AG20443 (cell line): Measurements from ENCODE around the gene TBC1D16.
"Not testable (repeated sequence)": the region's sequence is repeated elsewhere in the genome, so short reads cannot be mapped to it uniquely, and the experiment has no call there.

Experiments used
- DNase-seq: peaks from one replicate; pipeline ENCODE4 v3.0.0; 2012; ENCODE audit warnings: low spot score, mixed read lengths

Gene TBC1D16

DNA sequence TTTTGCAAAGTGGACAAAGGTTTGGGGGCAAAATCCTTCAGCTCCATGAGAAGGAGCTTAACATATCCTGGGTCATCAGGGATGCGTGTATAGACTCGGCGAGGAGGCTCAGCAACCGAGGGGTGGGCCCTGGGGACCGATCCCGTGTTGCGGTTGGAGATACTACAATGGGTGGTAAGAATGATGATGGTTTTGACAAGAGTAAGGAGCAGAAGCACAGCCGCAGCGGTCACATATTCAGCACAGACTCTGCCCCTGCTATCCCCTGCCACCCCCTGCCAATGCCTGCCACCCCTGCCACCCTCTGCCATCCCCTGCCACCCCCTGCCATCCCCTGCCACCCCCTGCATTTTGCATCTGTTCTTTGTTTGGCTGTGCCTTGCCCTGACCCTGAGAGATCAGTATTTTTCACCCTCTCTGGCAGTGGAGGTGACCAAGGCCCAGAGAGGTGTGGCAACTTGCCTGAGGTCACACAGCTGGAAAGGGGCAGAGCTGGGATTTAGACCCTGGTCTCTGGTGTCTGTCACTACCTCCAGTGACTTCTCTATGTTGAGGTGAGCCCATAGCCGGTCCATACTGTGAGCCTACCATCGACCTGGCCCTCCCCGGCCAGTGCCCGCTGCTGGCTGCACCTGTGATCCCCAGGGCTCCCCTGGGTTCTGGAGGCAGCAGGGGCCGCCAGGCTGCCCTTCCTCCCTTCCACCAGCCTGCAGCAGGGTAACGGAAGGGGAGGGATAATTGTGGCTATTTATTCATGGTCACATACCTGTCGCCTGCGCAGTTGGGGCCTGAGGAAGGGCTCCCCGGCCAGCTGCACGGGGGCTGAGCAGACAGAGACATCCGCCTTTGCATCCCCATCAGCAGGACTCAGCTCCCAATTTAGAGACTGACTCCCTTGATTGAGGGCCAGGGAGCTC is 121.5 kb downstream of the TBC1D16 start:
- DNase-seq, result no peak

DNA sequence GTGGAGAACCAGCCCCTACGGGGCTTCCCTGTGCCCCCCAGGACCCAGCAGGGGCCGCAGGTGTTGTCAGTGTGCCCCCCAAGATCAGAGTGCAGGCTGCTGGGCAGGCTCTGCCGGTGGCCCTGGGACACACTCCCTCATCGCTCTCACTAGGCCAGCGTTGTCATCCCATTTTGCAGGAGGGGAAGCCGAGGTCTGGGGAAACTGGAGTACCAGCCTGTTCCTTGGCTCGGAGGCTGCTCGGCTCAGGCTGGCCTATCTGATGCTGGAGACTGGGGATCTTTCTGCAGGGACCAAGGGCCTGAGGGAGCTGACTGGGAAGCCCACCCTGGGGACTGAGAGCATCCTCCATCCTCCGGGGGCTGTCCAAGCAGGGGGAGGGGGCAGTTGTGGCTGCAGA is 122.2 kb downstream of the TBC1D16 start:
- DNase-seq, result no peak

DNA sequence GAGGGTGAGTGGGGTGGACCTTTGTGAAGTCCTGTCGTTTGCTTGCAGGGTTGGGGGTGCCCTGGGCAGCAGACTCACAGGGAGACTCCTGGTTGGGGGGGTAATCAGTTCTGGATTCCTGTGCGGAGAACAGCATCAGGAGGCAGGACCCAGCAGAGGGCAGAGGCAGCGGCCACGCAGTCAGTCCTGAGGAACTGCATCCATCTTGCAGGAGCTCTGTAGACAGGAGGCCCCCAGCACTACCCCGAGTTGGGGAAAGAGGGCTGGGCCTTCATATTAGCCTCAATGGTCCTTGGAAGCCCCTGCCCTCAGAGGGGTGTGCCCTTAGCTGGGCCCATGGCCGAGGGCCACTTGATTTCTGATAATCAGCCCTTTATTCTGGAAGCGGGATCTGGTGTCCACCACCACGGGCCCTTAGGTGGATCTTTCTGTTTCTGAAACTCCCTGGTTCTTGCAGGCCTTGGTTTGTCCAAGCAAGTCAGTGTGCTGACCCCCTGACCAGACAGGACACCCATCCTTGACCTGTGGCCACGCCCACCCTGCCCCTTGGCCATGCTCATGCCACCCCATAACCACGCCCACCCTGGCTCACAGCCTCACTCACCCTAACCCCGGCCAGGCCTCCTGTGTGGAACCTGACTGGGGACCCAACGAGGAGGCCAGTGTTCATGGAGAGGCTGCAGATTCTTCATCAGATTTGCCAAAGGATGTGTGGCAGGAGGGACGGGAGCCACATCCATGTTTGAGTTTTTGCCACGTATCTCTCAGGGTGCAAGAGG is 122.9 kb downstream of the TBC1D16 start:
- no peak for DNase-seq

DNA sequence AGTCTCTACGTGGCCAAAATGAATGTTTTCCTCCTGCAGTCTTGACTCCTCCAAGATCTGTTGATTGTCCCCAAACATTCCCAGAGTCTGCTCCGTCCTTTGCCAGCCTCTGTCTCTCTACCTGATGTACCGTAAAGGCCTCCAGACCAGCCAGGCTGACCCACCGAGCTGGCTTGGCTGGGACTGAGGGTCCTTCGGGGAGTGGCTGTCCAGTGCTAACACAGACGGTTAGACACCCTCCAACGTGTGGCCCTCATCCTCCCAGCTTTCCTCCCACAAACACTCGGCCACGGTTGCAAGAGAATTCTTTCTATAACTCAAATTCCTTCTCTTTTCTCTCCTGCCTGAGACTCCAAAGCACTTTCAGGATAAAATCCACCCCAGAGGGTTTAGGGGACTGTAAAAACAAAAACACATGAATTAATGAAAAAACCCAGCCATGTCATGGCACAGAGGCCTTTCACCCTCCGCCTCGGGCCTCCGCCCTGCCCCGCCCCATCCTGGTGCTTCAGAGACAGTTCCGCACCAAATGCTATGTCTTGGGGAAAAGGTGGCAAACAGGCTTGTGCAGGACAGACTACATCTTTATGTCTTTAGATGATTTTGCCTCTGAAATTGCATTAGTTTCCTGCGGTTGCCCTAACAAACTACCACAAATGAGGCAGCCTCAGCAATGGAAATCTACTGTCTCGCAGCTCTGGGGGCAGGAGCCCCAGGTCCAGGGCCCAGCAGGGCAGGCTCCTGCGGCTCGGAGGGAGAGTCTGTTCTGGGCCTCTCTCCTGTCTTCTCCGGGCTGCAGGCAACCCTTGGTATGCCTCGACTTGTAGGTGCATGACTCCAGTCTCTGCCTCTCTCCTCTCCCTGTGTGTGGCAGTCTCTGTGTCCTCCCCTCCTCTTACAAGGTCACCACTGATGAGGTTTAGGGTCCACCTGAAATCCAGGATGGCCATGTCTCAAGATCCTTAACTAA is 124.0 kb downstream of the TBC1D16 start:
- DNase-seq, result no peak

DNA sequence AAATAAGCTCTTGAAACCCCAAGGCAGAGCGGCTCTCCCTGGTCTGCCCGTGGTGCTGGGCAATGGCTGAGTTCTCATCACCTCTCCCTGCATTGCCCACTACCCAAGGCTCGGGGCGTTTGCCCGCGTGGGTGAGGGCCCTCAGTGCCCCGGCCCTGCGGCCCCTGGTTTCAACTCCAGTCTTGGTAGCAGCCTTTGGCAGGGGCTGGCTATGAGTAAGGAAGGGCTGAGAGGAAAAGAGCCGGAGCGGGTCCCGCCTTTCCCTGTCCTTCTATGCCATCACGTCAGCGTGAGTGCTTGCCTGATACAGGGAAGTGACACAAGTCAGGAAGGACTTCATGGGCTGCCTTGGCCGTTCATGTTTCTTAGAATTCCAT is 124.7 kb downstream of the TBC1D16 start:
- no peak for DNase-seq

DNA sequence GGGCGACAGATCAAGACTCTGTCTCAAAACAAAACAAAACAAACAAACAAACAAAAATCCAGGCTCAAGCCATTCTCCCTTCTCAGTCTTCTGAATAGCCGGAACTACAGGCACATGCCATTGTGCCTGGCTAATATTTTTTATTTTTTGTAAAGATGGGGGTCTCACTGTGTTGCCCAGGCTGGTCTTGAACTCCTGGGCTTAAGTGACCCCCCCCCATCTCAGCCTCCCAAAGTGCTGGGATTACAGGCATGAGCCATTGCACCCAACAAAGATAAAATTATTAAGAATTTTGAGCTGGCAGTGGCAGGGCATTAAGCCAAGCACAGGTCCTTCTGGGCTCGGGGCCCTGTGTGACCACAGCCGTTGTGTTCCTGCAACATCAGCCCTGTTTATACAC is 126.6 kb downstream of the TBC1D16 start:
- no peak for DNase-seq

DNA sequence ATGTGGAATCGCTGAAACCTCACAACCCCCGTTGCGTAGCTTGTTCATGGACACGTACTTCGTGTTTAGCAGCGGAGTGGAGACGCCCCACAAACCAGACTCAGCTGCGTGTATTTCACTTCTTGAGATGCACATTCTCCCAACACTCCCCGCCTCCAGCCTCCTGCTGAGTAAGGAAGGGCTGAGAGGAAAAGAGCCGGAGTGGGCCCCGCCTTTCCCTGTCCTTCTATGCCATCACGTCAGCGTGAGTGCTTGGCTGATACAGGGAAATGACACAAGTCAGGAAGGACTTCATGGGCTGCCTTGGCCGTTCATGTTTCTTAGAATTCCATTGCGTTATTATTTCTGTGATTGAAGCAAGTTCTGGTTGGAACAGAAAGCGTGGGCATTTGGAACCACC is 127.8 kb downstream of the TBC1D16 start:
- DNase-seq, result peak; percentile 70

DNA sequence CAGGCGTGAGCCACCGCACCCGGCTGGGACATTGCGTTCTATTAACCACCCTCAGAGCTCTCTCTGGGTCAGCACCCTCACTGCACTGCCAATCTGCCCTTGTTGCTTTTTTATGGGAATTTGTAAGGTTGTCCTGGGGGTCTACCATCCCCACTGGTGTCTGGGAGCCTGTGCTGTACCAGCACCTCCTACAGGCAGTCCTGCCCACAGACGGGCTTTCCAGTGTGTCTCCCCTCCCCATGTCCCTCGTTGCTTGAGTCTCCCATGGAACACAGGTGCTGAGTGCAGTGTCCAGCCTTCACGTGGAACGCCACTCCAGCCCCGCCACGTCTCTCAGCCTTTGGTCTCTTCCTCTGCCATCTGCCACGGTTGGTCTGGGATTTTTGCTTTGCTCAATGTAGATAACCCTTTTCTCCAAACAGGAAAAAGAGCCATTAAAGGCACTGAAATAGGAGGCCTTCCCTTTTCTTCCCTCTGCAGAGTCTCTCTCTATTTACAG is 128.4 kb downstream of the TBC1D16 start:
- no peak for DNase-seq

DNA sequence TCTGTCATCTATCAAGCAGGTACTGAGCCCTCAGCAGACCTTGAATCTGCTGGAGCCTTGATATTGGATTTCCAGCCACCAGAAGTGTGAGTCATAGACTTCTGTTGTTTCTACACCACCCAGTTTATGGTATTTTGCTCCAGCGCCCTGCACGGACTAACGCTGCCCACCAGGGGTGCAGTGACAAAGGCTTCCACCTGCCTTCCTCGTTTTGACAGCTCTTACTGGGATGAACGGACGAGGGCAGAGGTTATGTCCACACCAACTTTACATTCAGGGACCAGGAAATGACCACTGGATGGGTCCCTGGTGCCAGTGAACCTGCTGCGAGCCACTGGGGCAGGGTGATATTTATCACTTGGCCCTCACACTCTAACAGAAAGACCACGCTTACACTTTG is 129.8 kb downstream of the TBC1D16 start:
- DNase-seq, result no peak

DNA sequence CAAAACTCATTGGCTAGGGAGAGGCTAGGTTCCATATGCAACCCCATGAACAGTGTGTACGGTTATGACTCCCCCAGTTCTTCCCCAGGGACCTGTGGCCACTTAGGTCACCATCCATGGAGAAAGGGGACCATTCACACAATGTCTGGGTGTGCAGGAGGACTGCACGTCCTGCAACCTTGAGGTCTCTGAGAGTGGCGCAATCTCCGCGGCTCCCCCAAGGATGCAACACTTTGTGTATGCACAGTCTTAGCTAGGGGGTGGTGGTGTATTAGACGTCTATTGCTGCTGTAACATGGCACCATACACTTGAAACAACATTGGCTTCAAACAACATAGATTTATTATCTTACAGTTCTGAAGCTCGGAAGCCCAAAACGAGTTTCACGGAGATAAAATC is 130.8 kb downstream of the TBC1D16 start:
- no peak for DNase-seq

DNA sequence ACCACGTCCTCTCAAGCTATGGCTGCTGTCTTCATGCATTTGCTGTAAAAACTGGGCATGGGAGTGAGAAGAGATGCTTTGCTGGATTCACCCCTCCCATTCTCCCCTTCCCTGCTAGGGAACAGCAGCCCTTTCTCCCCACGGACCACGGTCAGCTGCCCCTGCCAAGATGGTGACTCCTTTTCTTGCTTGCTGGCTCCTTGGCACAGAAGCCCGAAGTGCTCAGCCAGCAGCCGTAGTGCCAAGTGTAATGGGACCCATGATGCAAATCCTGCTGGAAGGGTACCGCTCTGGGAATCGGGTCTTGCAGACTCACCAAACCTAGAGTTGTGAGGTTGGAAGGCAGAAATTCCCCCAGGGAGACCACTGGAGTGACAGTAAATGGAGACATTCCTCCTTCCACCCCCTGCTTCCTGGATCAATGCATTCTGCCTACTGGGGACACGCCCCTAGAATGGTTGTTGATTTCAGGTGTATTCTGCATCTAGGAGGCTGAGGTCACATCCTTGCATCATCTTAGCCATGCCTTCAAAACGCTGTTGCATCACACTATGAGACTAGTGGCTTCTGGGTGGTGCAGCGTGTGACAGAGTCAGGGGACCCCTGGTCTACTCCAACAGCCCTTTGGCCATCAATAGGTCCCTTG is 133.4 kb downstream of the TBC1D16 start:
- no peak for DNase-seq

DNA sequence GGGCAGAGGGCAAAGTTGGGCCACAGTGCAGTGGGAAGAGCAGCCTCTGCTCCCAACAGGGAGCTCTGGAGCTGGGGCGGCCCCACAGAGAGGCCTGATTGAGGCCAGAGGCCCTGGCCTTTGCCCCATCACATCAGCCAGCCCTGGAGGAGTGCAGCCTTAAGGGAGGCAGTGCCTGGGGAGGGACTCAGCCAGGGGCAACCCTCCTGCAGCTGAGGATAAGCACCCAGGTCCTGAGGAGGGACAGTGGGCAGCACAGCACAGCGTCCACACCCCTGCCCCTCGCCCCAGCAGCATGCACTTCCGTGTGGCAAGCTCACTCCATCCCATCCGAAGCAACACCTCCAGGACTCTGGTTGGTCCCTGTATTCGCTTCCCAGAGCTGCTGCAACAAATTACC is 134.5 kb downstream of the TBC1D16 start:
- no peak for DNase-seq

DNA sequence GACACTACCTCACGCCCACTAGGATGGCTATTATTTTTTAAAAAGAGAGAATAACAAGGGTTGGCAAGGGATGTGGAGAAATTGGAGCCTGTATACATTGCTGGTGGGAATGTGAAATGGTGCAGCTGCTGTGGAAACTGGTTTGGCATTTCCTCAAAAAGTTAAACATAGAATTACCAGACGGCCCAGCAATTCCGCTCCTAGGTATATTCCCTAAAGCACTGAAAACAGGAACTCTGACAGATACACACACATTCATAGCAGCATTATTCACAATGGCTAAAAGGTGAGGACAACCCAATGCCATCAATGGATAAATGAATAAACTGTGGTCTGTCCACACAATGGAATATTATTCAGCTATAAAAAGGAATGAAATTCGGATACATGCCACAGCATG is 136.1 kb downstream of the TBC1D16 start:
- DNase-seq, result no peak

DNA sequence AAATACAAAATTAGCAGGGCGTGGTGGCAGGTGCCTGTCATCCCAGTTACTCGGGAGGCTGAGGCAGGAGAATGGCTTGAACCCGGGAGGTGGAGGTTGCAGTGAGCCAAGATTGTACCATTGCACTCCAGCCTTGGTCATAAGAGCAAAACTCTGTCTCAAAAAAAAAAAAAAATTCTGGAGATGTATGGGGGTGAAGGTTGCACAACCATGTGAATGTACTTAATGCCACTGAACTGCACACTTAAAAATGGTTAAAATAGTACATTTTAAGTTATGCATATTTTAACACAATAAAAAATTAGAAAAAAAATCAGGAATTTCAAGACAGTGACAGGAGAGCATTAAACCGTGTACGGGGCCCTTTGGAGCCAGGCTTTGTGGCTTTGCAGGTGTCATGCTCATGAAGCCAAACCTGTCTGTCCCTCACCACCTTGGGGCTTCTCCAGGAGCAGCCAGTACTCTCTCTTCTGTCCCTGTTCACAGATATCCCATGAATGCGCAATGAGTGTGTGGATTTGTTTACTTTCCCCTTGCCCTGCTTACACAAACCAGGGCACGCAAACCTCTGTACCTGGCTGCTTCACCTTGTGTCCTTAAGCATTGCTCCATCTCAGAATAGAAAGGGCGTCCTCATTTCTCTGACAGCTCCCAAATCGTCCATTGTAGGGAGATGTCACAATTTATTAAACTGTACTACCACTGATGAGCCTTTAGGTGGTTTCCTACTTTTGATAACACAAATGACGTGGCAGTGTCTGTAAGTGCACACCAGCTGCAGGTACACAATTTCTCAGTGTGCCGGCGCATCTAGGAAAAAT is 138.2 kb downstream of the TBC1D16 start:
- no peak for DNase-seq

DNA sequence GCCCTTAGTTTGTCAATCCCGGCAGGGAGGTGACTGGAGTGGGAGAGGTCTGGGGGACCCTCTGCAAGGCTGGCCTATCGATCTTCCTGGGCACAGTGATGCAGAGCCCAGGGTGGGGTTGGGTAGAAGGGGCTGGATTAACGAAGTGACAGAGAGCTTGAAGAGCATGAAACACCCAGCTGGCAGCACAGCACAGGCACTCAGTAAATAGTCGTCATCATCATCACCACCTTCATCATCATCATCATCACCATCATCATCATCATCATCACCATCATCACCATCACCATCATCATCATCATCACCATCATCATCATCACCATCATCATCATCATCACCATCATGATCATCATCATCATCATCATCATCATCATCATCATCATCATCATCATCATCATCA is 142.2 kb downstream of the TBC1D16 start:
- not testable (repeated sequence) for DNase-seq

DNA sequence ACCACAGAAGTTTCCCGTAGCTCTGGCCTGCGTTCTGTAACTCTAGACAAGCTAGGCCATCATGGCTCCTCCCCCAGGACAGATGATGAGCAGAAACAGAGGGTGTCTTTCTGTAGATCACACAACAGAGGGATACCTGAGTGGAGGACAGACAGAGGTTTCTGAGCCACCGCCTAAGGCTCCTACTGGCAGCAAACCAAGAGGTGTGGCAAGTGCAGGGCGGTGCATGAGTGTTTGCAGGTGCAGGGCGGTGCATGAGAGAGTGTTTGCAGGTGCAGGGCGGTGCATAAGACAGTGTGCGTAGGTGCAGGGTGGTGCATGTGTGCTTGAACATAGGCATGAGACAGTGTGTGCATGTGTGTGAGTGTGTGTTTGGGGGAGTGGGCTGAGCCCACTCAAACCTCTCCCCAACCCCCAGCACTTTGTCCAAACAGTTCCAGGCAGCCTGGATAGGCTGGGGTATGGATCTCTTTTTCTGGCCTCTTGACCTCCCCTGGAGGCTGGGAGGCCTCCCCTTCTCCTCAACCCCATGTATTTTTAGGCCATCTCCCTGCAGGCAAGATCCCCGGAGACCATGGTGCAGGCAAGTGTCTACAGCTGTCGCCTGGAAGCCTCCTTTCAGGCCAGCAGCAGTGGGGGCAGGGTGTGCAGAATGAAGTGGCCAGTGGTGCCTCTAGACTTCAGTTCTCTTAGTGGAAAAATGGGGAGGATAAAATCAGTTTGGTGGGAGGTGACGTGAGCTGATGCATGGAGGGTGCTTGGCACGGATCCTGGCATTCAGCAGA is 143.0 kb downstream of the TBC1D16 start:
- DNase-seq, result no peak

DNA sequence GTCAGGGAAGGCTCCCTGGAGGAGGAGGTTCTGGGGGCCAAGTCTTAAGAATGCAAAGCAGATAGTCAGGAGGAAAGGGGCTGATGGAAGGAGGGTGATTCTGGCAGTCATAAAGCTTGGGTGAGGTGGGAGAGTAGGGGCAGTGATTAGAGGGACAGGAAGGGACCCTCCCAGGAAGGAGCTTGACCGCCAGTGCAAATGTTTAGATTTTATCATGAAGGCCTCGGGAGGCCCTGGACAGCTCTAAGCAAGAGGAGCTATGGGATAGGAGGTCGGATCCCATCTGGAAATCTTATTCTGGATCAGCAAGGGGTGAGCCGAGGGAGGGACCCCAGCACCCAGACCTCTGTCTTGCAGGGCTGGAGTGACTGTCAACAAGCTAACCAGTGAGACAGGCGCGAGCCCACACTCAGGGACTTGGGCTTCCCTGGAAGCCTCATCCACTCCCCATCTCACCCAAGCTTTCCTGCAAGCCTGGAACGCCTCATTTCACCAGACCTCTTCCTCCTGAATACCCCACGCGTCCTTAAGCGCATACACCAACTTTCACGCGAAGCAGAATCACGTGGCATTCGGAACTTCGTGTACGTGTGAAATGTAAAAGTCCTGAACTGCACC is 144.4 kb downstream of the TBC1D16 start:
- DNase-seq, result no peak

DNA sequence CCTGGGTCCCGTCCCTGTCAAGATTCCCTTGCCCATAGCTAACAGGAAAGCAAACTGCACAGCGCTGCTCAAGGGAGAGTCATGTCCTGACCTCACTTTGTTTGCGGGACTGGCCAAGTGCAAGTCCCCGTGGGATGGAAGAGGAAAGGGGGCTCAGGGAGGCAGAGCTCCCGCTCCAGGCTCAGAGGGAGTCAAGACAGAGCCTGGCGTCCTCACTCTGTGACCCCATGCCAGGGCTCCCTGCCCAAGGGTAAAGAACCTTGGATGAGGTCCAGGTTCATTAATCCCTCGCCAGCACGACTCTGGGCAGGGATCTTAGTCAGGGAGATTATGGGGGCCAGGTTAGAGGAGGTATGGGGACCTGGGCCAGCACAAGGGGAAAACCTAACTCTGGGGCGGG is 145.0 kb downstream of the TBC1D16 start:
- DNase-seq, result no peak
